Measurements from ENCODE around the gene FGGY. TPM values are rescaled to one million over a fixed set of nuclear protein-coding genes. Genes with fewer than 3 reads are reported as not detected.
"Not testable (repeated sequence)": the region's sequence is repeated elsewhere in the genome, so short reads cannot be mapped to it uniquely, and the experiment has no call there.

Gene FGGY
- polyA plus RNA-seq, 5 donors = 13.3 to 22.3 (median 17.1) TPM

DNA sequence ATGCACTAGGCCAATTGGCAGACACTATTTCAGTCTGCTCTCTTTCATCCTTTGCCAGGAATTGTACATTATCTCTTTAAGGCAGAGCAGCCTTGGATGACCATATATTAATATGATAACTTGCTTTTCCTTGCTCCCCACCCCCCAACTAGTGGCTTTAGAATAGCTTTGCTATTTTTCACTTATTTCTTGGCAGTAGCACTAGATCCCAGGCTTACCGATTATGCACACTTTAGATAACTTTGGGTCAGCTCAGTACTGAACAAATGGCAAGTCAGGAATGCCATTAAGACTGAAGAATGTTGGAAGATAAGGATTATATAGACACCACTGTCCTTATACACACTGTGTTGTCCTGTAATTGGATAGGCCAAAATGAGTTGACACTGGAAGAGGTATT lies 146.4 kb downstream of the FGGY start:
- no peak for DNase-seq

DNA sequence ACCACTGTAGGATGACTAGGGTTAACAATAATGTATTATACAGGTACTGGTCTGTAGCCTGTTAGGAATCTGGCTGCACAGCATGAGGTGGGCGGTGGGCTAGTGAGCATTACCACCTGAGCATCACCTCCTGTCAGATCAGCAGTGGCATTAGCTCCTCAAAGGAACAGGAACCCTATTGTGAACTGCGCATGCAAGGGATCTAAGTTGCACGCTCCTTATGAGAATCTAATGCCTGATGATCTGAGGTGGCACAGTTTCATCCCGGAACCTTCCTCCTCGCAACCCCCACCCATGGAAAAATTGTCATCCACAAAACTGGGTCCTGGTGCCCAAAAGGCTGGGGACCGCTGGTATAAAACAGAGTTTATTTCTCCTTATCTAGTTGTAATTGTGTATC lies 147.6 kb downstream of the FGGY start:
- no peak for DNase-seq

DNA sequence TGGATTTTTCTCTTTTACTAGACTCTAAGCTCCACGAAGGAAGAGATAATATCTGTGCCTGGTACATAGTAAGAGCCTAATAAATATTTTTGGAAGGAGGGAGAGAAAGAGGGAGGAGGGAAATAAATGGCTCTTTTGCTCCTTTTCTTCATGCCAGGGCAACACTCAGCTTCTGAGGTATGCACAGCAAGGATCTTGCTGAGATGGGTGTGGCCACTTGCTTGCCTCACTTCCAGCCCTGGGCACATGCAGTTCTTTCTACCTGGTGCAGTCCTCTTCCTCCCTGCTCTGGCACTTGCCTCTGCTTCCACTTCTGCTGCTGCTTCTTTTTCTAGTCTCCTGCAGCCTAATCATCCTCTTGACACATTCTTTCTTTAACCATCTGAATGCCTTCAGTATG lies 148.1 kb downstream of the FGGY start:
- no peak for DNase-seq

DNA sequence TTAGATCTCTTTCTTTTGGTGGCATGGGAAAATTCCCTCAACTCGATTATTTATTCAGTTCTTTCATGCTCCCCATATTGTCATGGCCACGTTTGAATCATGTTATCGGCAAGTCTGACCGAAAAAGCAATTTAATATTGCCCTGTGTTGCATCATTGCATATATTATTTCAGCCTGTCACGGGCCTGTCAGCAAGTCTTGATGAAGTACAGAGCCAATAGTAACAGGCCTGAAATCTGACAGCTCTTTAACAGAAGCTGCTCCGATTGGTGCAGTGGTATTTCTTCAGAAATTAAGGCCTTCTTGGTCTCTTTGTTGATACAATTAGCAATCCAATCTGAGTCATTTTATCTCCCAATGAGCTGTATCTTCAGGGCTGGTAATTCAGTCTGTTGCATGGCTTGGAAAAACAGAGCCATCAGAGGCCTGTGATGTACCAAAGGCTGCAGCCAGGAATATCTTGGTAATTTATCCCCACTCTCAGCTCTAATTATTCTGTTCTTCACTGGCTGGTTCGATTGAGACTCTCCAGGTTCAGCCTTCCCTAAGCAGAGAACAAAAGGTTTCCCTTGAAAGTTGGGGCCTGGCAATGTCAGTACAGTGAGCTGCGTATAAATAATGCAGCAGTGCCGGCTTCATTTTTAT lies 149.5 kb downstream of the FGGY start:
- DNase-seq = no peak

DNA sequence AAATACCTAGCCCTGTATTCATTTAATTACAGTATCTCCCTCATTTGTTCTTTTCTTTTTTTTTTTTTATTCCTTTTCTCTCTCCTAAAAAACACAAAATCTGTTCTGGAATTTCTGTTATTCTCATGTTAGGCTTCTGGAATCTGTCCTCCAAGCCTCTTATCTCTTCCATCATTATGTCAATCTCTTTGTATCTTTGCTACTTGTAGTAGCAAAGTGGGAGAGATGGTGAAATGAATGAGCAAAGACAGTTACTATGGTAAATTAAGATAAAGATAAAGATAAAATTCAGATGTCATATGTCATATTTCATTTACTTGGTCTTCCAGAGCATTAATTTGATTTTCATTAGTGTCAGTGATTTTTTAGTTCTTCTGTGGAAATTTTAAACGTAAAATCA lies 155.1 kb downstream of the FGGY start:
- DNase-seq = no peak

DNA sequence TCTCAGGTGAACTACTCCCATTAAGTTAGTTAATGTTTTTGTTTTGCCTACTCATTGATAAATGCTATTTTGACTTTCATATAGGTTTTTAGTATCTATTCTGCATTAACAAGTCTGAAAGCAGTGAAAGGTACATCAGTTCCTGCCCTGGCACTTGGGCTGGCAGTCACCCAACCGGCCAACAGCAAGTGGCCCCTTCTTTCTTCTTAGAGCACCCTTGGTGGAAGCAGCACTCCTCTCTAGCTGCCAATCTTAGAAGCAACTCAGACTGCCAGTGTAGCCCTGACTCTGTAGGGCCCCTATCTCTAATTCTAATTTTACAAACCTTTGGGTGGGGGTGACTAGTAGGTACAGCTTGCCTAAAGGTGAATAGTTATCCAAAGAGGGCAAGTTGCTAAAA lies 155.7 kb downstream of the FGGY start:
- peak in 1 of 2 donors; percentile 11 for DNase-seq

DNA sequence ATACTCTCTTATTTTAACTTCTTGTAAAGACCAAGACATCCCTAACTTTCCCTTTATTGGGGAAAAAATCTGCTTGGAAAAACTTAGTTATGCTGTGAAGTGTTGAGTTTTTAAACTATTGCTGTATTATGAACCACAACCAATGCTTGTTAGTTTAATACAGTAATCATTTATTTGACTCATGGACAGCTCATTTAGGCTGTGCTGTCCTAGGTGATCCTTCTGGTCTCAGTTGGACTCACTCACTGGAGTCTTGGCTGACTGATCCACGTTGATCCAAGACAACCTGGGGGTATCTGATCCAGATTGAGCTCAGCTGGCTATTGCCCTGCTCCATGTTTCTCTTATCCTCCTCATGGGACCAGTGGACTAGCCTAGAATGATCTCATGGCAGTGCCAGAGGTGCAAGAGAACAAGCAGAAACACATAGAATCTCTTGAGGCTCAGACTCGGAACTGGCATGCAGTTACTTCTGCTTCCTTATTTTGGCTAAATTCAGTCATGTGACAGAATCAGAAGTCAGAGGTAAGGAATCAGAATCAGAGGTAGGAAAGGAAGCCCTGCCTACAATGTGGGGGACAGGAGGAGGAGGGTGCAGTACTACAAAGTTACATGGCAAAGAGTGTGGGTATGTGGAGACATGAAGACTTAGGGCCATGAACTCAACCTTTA lies 156.5 kb downstream of the FGGY start:
- DNase-seq = no peak

DNA sequence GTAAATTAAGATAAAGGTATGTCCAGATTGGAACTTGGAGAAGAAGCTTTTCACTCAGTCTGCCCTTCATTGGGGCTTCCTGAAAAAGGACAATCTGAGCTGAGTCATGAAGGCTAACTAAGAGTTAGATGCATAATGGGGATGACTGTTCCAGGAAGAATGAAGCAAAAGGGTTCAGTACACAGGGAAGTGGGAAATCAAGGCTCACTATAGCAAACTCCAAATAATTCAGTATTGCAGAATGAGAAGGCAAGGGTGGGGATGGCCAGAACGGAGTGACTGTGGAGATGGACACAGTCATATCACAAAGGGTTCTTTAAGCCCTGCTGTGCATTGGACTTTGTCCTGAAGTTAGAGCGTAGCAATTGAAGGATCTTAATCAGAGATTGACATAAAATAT lies 158.3 kb downstream of the FGGY start:
- no peak for DNase-seq

DNA sequence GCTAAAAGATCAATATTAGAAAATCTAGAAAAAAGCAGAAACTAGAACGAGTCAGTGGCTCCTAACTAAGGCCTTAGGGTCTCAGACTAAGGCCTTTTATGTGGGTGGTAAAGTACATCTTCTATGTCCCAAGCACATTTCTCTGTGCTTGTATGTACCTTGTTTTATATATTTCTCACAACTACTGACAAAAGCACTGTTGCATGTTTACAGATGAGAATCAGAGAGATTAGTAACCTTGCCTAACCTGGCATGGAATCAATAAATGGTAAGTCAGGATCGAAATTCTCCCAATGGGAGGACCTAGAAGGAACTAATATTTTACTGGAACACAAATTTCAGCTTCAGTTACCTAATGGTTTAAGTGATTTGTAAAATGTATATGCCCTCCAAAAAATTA lies 160.9 kb downstream of the FGGY start:
- no peak for DNase-seq

DNA sequence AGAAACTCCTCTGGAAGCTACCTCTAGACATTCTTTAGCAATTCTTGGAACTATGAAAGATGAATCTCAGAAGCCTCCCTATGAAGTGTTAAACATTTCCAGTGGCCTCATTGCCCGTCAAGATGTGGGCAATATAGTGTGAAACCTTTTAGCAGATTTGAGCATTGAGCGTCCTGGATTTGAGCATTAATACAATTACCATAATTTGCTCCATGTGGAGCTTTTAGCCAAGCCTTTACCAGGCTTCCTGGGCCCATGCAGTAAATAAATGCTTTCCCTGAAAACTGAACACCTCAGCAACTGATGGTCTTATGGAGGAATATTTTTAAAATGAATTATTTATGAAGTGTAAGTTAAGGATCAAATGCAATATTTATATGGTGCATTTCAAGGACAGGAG lies 162.0 kb downstream of the FGGY start:
- DNase-seq = no peak

DNA sequence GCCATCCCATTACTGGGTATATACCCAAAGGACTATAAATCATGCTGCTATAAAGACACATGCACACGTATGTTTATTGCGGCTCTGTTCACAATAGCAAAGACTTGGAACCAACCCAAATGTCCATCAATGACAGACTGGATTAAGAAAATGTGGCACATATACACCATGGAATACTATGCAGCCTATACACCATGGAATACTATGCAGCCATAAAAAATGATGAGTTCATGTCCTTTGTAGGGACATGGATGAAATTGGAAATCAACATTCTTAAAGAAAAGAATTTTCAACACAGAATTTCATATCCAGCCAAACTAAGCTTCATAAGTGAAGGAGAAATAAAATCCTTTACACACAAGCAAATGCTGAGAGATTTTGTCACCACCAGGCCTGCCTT lies 166.0 kb downstream of the FGGY start:
- not testable (repeated sequence) for DNase-seq

DNA sequence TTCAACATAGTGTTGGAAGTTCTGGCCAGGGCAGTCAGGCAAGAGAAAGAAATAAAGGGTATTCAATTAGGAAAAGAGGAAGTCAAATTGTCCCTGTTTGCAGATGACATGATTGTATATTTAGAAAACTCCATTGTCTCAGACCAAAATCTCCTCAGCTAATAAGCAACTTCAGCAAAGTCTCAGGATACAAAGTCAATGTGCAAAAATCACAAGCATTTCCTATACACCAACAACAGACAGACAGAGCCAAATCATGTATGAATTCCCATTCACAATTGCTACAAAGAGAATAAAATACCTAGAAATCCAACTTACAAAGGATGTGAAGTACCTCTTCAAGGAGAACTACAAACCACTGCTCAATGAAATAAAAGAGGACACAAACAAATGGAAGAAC lies 168.6 kb downstream of the FGGY start:
- not testable (repeated sequence) for DNase-seq

DNA sequence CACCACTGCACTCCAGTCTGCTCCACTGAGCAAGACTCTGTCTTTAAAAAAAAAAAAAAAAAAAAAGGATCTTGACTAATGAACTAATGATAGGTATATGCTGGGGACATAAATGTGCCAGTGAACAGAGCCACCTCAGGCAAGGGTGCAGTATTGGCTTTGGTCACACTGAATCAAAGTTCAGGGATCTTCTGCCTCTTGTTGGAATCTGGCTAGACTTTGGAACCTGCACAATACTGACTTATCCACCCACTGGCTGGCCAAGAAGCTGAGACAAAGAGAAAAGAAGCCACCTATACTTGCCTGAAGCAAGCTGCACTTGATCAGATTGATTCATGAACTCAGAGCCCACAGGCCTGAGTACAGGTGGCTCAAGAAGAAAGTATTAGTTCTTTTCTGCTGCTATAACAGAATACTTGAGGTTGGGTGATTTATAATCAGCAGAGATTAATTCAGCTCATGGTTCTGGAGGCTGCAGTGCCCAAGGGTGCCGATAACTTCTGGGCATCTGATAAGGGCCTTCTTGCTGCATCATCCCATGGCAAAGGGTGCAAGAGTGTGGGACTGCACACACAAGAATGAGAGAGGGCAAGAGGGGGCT lies 172.0 kb downstream of the FGGY start:
- DNase-seq = no peak

DNA sequence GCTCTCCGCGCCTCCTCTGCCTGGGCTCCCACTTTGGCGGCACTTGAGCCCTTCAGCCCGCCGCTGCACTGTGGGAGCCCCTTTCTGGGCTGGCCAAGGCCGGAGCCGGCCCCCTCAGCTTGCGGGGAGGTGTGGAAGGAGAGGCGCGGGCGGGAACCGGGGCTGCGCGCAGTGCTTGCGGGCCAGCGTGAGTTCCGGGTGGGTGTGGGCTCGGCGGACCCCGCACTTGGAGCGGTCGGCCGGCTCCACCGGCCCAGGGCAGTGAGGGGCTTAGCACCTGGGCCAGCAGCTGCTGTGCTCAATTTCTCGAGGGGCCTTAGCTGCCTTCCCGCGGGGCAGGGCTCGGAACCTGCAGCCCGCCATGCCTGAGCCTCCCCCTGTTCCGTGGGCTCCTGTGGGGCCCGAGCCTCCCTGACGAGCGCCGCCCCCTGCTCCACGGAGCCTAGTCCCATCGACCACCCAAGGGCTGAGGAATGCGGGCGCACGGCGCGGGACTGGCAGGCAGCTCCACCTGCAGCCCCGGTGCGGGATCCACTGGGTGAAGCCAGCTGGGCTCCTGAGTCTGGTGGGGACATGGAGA lies 175.2 kb downstream of the FGGY start:
- DNase-seq = not testable (repeated sequence)

DNA sequence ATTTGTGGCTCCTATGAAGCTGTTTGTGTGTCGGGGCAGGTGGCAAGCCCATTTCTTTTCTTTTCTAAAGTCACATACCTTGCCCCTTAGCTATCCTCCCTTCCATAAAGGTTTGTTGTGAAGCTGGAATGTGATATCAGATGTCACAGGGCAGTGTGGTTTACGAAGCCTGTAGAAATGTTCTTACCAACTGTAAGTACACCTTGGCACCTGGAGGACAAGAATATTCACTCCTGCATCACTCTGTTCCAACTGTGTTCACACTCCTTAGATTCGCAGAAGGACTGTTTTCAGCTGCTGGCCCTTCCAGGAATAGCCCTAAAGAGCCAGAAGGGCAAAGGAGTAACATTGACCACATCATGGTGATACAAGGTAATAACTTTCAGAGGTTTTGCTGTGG lies 176.9 kb downstream of the FGGY start:
- no peak for DNase-seq

DNA sequence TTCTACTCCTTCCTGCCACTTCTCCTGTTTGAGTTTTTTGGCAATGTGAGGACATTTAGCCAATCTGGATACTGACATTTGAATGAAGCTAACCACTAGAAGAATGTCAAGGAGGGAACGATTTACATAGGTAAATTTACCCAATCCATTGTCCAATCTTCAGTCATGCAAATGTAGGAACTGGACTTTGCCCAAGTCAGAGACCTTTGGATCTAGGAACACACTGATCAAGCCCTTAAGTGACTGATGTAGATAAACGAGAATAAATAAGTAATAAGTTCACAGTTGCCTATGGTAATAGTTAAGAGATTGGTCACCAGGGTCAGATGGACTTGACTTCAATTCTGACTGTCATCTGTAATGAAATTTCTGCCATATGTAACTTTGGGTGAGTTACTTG lies 177.6 kb downstream of the FGGY start:
- DNase-seq = no peak

DNA sequence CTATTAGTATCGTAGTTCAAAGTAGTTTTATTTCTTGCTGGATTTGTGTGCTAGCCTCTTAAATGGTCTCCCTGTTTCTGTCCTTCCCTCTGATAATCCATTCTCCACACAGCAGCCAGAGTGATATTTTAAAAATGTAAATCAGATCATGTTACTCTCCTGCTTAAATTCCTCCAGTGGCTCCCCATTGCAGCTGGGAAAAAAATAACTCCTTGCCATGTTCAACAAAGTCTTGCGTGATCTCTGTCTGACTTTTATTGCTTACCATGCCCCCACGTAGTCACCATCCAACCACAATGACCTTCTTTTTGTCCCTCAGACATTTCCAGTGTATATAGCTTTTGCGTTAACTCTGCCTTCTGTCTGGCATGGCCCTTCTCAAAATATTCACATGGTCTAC lies 178.8 kb downstream of the FGGY start:
- DNase-seq = no peak

DNA sequence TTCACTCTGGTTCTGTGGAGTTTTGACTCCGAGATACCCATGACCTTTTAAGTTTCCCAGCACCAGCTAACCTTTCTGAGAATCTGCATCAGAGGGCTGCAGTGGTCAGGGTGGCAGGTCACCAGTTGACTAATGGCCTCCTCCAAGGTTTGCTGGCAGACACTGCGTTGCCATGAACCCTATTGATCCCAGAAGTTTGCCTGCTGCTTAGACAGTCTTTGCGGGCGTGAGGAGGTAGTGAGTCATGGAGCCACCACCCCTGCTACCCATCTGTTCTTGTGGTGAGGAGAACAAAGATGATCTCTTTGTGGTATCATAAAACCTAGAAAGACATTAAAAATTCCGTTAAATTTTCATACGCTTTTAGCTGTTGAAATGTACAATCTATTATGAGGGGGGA lies 180.4 kb downstream of the FGGY start:
- no peak for DNase-seq

DNA sequence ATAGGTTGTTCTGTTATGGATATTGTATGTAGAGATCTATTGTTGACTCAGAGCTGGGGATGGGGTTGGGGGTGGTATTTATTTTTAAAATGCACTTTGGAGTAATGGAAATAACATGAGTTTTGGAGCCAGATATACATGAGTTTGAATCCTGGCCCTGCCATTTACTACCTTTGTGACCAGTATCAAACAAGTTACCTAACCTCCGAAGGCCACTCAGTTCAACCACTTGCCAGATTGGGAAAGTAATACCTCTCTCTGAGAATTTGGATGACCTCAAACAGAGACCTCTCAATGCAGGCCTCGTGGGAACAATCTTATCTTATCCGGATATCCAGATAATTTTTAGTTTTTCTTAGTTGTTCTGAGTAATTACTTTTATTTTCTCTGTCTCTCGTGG lies 181.0 kb downstream of the FGGY start:
- DNase-seq = no peak

DNA sequence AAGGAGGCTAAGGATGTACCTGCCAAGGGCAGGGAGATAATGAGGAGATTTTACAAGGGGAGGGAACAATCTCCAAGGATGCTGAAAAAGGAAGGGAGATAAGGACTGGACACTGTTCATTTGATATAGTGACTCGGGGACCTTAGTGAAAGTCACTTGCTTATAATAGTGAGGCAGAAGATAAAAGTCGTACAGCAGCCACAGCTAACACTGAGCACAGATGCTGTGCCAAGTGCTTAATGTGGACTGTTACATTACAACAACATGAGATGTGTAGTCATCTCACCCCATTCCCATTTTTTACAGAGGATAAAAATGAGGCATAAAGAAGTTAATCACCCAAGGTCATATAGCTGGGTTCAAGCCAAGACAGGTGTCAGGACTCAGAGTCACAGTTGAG lies 181.9 kb downstream of the FGGY start:
- DNase-seq = no peak

DNA sequence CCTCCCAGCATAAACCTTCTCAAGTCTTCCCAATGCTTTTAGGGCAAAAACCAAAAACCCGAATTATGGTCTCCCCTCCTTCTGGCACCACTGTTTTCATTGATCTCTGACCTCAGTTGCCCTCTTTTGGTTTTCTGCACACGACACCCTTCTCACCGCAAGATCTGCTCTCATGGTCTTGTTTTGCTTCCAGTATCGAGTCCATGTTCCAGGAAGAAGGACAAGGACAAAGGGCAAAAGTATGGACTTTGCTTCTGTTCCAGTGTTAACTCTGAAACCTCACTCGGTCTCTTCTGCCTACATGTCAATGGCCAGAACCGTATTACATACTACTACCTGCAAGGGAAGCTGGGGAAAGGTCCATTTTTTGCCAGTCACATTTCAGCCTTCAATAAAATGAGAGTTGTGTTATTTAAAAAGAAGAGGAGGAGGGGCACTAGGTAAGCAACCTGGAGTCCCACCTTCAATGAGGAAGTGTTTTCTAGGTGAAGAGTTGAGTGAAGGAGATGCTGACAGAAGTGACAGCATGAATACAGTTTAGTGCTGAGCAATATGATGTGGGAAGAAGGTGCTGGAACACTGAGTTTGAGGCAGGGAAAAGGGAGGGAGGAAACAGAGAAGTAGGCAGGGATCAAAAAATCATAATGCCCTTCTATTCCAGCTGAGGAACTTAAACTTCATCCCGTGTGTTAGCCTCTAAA lies 183.4 kb downstream of the FGGY start:
- DNase-seq = no peak

DNA sequence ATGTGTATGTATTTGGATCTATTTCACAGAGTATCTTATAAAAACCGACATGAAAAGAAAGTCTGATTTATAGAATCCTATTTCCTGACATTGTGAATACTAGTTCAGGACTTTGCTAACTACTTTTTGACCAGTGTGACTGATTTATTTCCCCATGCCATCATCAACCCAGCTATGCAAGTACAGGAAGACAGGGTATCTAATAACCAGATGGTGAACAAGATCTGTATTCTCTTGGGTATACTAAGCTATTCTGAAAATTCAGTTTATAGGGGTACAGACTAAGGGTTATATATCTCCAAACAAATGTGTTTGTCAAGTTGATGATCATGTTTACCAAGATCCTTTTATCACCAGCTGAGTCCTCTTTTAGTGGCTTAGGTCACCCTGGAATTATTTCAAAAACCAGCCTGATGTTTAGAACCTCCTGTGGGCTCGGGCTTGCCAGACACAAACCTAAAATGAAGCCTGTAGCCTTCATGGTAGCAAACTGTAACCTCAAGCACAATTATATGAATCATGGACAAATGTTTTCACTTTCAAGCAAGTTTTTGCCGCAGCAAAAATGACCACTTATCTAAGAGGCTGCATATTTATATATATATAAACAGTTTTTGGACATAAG lies 185.1 kb downstream of the FGGY start:
- no peak for DNase-seq

All from right lung (tissue), 5 donors.